Epithelial cell of prostate (primary cell): Measurements from ENCODE around the gene GULP1.

Experiments
- DNase-seq: peaks from one replicate; pipeline ENCODE4 v3.0.0-alpha.2; 2011; ENCODE audit warnings: low read depth, low spot score
- H3K27ac ChIP-seq: fragments of 450-650 bp; 2 replicates; pipeline ENCODE4 v1.5.1; 2017; ENCODE audit warnings: mild to moderate bottlenecking

Gene GULP1

GRCh38 chr2:188291142-188291616 is 495 bp upstream of the GULP1 start:
- peak overlapping the region; percentile 85 for H3K27ac ChIP-seq
- DNase-seq: no peak

GRCh38 chr2:188292348-188293239 is 920 bp downstream of the GULP1 start:
- H3K27ac ChIP-seq: peak overlapping the region; percentile 85
- peak; percentile 33 for DNase-seq

GRCh38 chr2:188293601-188294351 is 2.1 kb downstream of the GULP1 start:
- peak overlapping the region; percentile 85 for H3K27ac ChIP-seq
- no peak for DNase-seq

- peak overlapping the region; percentile 85 for H3K27ac ChIP-seq
- DNase-seq: no peak
Observed at GRCh38 chr2:188294352-188294926, 2.8 kb downstream of the GULP1 start.

GRCh38 chr2:188295067-188295685 is 3.5 kb downstream of the GULP1 start:
- DNase-seq: no peak
- peak overlapping the region; percentile 85 for H3K27ac ChIP-seq

- peak overlapping the region; percentile 53 for H3K27ac ChIP-seq
- no peak for DNase-seq
Observed at GRCh38 chr2:188297978-188298377, 6.3 kb downstream of the GULP1 start.

- peak; percentile 27 for DNase-seq
- peak overlapping the region; percentile 53 for H3K27ac ChIP-seq
Observed at GRCh38 chr2:188298937-188299371, 7.3 kb downstream of the GULP1 start.

- no peak for DNase-seq
- peak overlapping the region; percentile 42 for H3K27ac ChIP-seq
Observed at GRCh38 chr2:188303363-188304031, 11.8 kb downstream of the GULP1 start.

- no peak overlapping the region for H3K27ac ChIP-seq
- no peak for DNase-seq
Observed at GRCh38 chr2:188305271-188305670, 13.6 kb downstream of the GULP1 start.

GRCh38 chr2:188306271-188306670 is 14.6 kb downstream of the GULP1 start:
- no peak overlapping the region for H3K27ac ChIP-seq
- no peak for DNase-seq

GRCh38 chr2:188307850-188308283 is 16.2 kb downstream of the GULP1 start:
- no peak for DNase-seq

GRCh38 chr2:188308483-188308882 is 16.8 kb downstream of the GULP1 start:
- no peak overlapping the region for H3K27ac ChIP-seq
- no peak for DNase-seq

More at GRCh38 chr2:188307850-188308283, 16.2 kb downstream of the GULP1 start:
- H3K27ac ChIP-seq: no peak overlapping the region

- no peak overlapping the region for H3K27ac ChIP-seq
- no peak for DNase-seq
Observed at GRCh38 chr2:188309364-188309763, 17.7 kb downstream of the GULP1 start.

GRCh38 chr2:188314314-188315054 is 22.8 kb downstream of the GULP1 start:
- no peak for DNase-seq
- H3K27ac ChIP-seq: no peak overlapping the region

- H3K27ac ChIP-seq: no peak overlapping the region
- DNase-seq: no peak
Observed at GRCh38 chr2:188315750-188316149, 24.1 kb downstream of the GULP1 start.

- DNase-seq: no peak
- H3K27ac ChIP-seq: no peak overlapping the region
Observed at GRCh38 chr2:188316342-188316741, 24.7 kb downstream of the GULP1 start.

GRCh38 chr2:188316791-188317423 is 25.2 kb downstream of the GULP1 start:
- H3K27ac ChIP-seq: no peak overlapping the region
- no peak for DNase-seq

GRCh38 chr2:188318161-188318749 is 26.6 kb downstream of the GULP1 start:
- no peak for DNase-seq
- H3K27ac ChIP-seq: no peak overlapping the region
